Right kidney (tissue), 1 donor: ENCODE measurements around the gene KHNYN.

ENCODE experiments used
- DNase-seq: peaks from one replicate; pipeline ENCODE4 v3.0.0-alpha.2; 2016

Gene KHNYN

GRCh38 chr14:24399999-24400718 is 29.6 kb upstream of the KHNYN start:
- DNase-seq = no peak

- no peak for DNase-seq
Observed at GRCh38 chr14:24401810-24402702, 27.7 kb upstream of the KHNYN start.

GRCh38 chr14:24403294-24403998 is 26.3 kb upstream of the KHNYN start:
- DNase-seq = no peak

GRCh38 chr14:24404814-24405213 is 24.9 kb upstream of the KHNYN start:
- DNase-seq = no peak

- DNase-seq = no peak
Observed at GRCh38 chr14:24406416-24406815, 23.3 kb upstream of the KHNYN start.

GRCh38 chr14:24407608-24408325 is 22.0 kb upstream of the KHNYN start:
- DNase-seq = no peak

- no peak for DNase-seq
Observed at GRCh38 chr14:24408764-24409163, 21.0 kb upstream of the KHNYN start.

- no peak for DNase-seq
Observed at GRCh38 chr14:24409192-24409591, 20.6 kb upstream of the KHNYN start.

- DNase-seq = no peak
Observed at GRCh38 chr14:24409956-24410355, 19.8 kb upstream of the KHNYN start.

- DNase-seq = no peak
Observed at GRCh38 chr14:24411443-24412389, 18.0 kb upstream of the KHNYN start.

GRCh38 chr14:24414077-24414476 is 15.7 kb upstream of the KHNYN start:
- no peak for DNase-seq

GRCh38 chr14:24414732-24415420 is 14.9 kb upstream of the KHNYN start:
- DNase-seq = no peak

- DNase-seq = no peak
Observed at GRCh38 chr14:24415421-24416253, 14.1 kb upstream of the KHNYN start.

- DNase-seq = no peak
Observed at GRCh38 chr14:24416254-24416931, 13.4 kb upstream of the KHNYN start.

GRCh38 chr14:24416932-24417619 is 12.7 kb upstream of the KHNYN start:
- DNase-seq = no peak

GRCh38 chr14:24417832-24418491 is 11.8 kb upstream of the KHNYN start:
- DNase-seq = no peak

GRCh38 chr14:24418492-24418873 is 11.3 kb upstream of the KHNYN start:
- no peak for DNase-seq

- DNase-seq = no peak
Observed at GRCh38 chr14:24422261-24422660, 7.5 kb upstream of the KHNYN start.
